K562 (cell line): ENCODE results near the gene MME. TPM values are rescaled to one million over a fixed set of nuclear protein-coding genes. Genes with fewer than 3 reads are reported as not detected.
A peak's percentile ranks its signal among the peaks of the same experiment; 100 is the strongest.

ENCODE experiments used
- ARID1B ChIP-seq: fragments of 450-650 bp; IDR thresholded peaks from 2 replicates; pipeline ENCODE4 v1.6.1; 2016; ENCODE audit warnings: antibody characterized with exemption, mild to moderate bottlenecking, inconsistent platforms
- CBX3 ChIP-seq, 2 experiments: IDR thresholded peaks; 1 replicate in 1 of 2; 2 replicates in 1 of 2; pipeline ENCODE4 v1.6.1; 2012; ENCODE audit warnings: inconsistent platforms in 2 of 2, low read length in 2 of 2, borderline replicate concordance in 1 of 2, control low read depth in 1 of 2
- CUX1 ChIP-seq: fragments of 200-800 bp; sonication (Bioruptor generic); IDR thresholded peaks from 2 replicates; pipeline ENCODE4 v1.6.1; 2016; ENCODE audit warnings: missing genetic modification characterization, missing compliant biosample characterization
- DEAF1 ChIP-seq: fragments of 450-650 bp; formaldehyde crosslinking; IDR thresholded peaks from 2 replicates; pipeline ENCODE4 v1.4.0; 2020; ENCODE audit warnings: mild to moderate bottlenecking, moderate library complexity
- E2F6 ChIP-seq, 2 experiments: IDR thresholded peaks; 2 replicates each; pipeline ENCODE4 v1.6.1; 2011; ENCODE audit warnings: borderline replicate concordance in 1 of 2, control low read depth in 1 of 2, low read depth in 1 of 2, low read length in 1 of 2, mild to moderate bottlenecking in 1 of 2, mixed read lengths in 1 of 2, moderate library complexity in 1 of 2; ENCODE audit not compliant: insufficient read depth in 1 of 2, insufficient read length in 1 of 2, poor library complexity in 1 of 2, severe bottlenecking in 1 of 2; ENCODE audit errors: extremely low read depth in 1 of 2
- EP400 ChIP-seq: fragments of 450-650 bp; IDR thresholded peaks from 2 replicates; pipeline ENCODE4 v1.6.1; 2017; ENCODE audit warnings: antibody characterized with exemption, mild to moderate bottlenecking, moderate library complexity
- MAZ ChIP-seq, 2 experiments: fragments of 450-650 bp in 1 of 2; sonication (generic) in 1 of 2; formaldehyde crosslinking; IDR thresholded peaks in 1 of 2; conservative IDR thresholded peaks in 1 of 2; 2 replicates each; pipeline versions ENCODE4 v1.4.0 to v1.5.0; 2020; ENCODE audit warnings: mild to moderate bottlenecking in 1 of 2, missing genetic modification reagents in 1 of 2
- NFATC3 ChIP-seq: fragments of 450-650 bp; IDR thresholded peaks from 2 replicates; pipeline ENCODE4 v1.6.1; 2017; ENCODE audit warnings: mild to moderate bottlenecking
- NR3C1 ChIP-seq: sonication (generic); formaldehyde crosslinking; IDR thresholded peaks from 2 replicates; pipeline ENCODE4 v1.8.1; 2022; ENCODE audit warnings: missing genetic modification reagents
- RBBP5 ChIP-seq: fragments of 200-600 bp; sonication (generic); IDR thresholded peaks from 2 replicates; pipeline ENCODE4 v1.6.1; 2012; ENCODE audit warnings: borderline replicate concordance, mild to moderate bottlenecking, low read length, control low read depth, inconsistent platforms; ENCODE audit not compliant: insufficient read depth, poor library complexity, severe bottlenecking
- RBM15 ChIP-seq: fragments of 200-400 bp; formaldehyde crosslinking; IDR thresholded peaks from 2 replicates; pipeline ENCODE4 v1.6.1; 2018; ENCODE audit warnings: mild to moderate bottlenecking, low read length, moderate library complexity; ENCODE audit not compliant: insufficient read depth
- TRIM24 ChIP-seq, 2 experiments: fragments of 450-650 bp; IDR thresholded peaks; 2 replicates each; pipeline ENCODE4 v1.6.1; 2016
- ZBTB34 ChIP-seq: fragments of 250-450 bp; sonication (Bioruptor Pico); IDR thresholded peaks from 2 replicates; pipeline ENCODE4 v1.8.0; 2021; ENCODE audit warnings: mild to moderate bottlenecking, moderate library complexity
- ZFX ChIP-seq: sonication (generic); formaldehyde crosslinking; IDR thresholded peaks from 2 replicates; pipeline ENCODE4 v1.8.0; 2022; ENCODE audit warnings: mild to moderate bottlenecking, missing genetic modification reagents, moderate library complexity
- ZNF174 ChIP-seq: fragments of 250-450 bp; sonication (Bioruptor Pico); IDR thresholded peaks from 2 replicates; pipeline ENCODE4 v1.4.0; 2020; ENCODE audit warnings: mild to moderate bottlenecking
- ZNF699 ChIP-seq: fragments of 250-450 bp; sonication (Bioruptor Pico); IDR thresholded peaks from 2 replicates; pipeline ENCODE4 v1.8.0; 2021; ENCODE audit warnings: mild to moderate bottlenecking, moderate library complexity; ENCODE audit not compliant: insufficient replicate concordance
- polyA plus RNA-seq, 8 experiments: library from polyadenylated mRNA; depleted of rRNA in 4 of 8; stranded (reverse) in 5 of 8; unstranded in 3 of 8; fragments of >200 nt; fragmentation: Nextera tagmentation in 2 of 8; fragmentation: Illumina TruSeq in 1 of 8; extraction: Ambion mirVana in 2 of 8; extraction: Trizol in 1 of 8; gene quantifications; 2 replicates each; pipeline versions ENCODE4 v1.2.1 to v1.2.3, GENCODE V29; 2011 to 2014; ENCODE audit warnings: inconsistent platforms in 1 of 8, missing spikeins in 1 of 8
- total RNA-seq, 7 experiments: library from RNA; depleted of rRNA in 6 of 7; stranded (reverse); fragments of >200 nt in 6 of 7; fragmentation: Illumina TruSeq in 2 of 7; extraction: Trizol in 2 of 7; gene quantifications; 2 replicates each; pipeline versions ENCODE4 v1.2.1 to v1.2.3, GENCODE V29; 2011 to 2021; ENCODE audit warnings: low replicate concordance in 1 of 7
- TF ChIP-seq, protein P1 (sequence below): IDR thresholded peaks from 2 replicates; pipeline ENCODE4 v1.6.1; 2016; ENCODE audit warnings: missing genetic modification characterization, missing compliant biosample characterization

The MME gene
- total and polyA plus RNA-seq, 9 of the 15 experiments (the other 6 are each of a cell fraction or from before 2014, with no cell fraction given): 0.80 to 8.6 (median 2.5) TPM

GRCh38 chr3:155204851-155205250 is 124.7 kb downstream of the MME start (continued):
- TF ChIP-seq RBBP5 (no peak), E2F6 (IDR thresholded peaks at IDR 0.05; ENCODE audit: borderline replicate concordance in 1 of 2, extremely low read depth in 1 of 2, insufficient read depth in 1 of 2, insufficient read length in 1 of 2, low read depth in 1 of 2, low read length in 1 of 2, poor library complexity in 1 of 2, severe bottlenecking in 1 of 2) (no peak), EP400 (no peak), RBM15 (no peak), NR3C1 (no peak), ZNF174 (no peak), ZFX (CRISPR knock-in tag) (no peak), ZBTB34 (CRISPR knock-in tag) (no peak), ZNF699 (CRISPR knock-in tag) (no peak), DEAF1 (no peak), CBX3 (IDR thresholded peaks at IDR 0.05; ENCODE audit: borderline replicate concordance in 1 of 2, low read length in 2 of 2) (no peak), TRIM24 (IDR thresholded peaks at IDR 0.05) (0 out of 4 replicates have a peak, but pooled peaks of 1 of the 2 experiments have one; percentile 23), CUX1 (CRISPR knock-in tag) (no peak), MAZ (CRISPR knock-in tag; conservative IDR thresholded peaks at IDR 0.05 in 1 of 2, IDR thresholded peaks at IDR 0.05 in 1 of 2) (no peak), NFATC3 (no peak), ARID1B (peak; percentile 64)
- TF ChIP-seq, protein P1, sequence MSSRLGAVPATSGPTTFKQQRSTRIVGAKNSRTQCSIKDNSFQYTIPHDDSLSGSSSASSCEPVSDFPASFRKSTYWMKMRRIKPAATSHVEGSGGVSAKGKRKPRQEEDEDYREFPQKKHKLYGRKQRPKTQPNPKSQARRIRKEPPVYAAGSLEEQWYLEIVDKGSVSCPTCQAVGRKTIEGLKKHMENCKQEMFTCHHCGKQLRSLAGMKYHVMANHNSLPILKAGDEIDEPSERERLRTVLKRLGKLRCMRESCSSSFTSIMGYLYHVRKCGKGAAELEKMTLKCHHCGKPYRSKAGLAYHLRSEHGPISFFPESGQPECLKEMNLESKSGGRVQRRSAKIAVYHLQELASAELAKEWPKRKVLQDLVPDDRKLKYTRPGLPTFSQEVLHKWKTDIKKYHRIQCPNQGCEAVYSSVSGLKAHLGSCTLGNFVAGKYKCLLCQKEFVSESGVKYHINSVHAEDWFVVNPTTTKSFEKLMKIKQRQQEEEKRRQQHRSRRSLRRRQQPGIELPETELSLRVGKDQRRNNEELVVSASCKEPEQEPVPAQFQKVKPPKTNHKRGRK (tag): no peak
